ENCODE results near the gene EIF3K.

The EIF3K gene

DNA sequence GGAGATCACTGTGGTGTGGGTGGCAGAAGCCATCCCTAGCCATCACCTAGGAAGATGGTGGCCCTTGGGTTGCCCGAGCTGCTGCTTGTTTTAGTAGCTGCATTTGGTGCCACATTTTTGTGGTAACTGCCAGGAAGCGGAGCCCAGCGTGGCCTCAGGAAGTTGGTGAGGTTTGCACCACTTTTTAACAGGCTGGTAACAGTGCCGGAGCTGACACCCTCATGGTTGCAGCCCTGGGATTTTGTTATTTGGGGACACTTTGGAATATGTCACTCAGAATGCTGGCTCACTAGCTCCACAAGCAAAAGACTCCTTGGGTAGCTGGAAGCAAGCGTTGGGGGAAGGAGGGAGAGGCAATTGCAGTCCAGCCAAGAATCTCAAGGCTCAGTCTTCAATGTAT is 50.6 kb downstream of the EIF3K start:
- DNase-seq, result peak in 2 of 5 experiments; percentile 52 to 88

DNA sequence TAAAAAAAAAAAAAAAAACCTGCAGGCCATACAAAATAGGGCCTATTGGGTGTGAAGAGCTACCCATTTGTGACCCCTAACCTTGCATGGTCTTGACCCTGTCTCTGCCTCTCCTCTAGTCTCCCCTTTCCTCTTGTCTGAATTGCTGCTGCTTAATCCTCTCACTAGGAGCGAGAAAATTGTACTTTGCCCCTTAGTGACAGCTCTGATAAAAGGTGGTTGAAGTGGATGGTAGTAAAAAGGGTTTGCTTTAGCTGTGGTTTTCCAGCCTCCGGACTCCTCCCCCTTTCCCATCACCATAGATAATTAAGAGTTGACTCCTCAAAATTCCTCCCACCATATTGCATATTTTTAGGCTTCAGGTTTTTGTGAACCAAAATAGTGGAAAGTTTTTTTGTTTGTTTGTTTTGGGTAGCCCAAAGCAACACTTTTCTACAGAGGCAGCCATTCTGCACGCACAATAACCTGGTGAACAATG is 52.0 kb downstream of the EIF3K start:
- DNase-seq, result no peak

DNA sequence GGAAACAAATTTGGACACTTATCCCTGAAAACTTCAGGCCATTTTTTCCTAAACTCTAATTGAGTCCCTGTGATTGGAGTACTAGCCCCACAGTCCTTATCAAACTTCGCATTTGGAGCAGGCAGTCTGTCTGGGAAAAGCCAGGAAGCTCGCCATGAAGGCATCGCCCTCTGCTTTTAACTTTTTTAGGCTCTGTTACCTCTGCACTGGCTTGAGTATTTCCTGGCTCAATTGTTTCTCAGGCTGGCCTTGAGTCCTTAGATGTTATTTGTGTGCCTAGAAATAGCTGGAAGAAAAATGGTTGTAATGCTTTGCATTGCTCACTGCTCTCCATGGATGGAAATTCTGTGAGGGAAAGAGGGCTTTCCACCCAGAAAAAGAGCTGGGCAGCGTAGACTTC is 52.7 kb downstream of the EIF3K start:
- no peak for DNase-seq

DNA sequence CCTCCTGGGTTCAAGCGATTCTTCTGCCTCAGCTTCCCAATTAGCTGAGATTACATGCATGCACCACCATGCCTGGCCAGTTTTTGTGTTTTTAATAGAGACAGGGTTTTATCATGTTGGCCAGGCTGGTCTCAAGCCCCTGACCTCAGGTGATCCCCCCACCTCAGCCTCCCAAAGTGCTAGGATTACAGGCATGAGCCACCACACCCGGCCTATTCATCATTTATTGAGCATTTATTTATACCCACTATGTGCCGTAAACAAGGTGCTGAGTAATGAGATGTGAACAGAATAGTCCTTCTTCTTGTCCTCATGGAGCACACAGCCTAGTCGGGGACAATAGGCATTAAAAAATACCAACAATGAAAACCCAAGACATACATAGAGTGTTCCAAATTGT is 54.0 kb downstream of the EIF3K start:
- no peak for DNase-seq

DNA sequence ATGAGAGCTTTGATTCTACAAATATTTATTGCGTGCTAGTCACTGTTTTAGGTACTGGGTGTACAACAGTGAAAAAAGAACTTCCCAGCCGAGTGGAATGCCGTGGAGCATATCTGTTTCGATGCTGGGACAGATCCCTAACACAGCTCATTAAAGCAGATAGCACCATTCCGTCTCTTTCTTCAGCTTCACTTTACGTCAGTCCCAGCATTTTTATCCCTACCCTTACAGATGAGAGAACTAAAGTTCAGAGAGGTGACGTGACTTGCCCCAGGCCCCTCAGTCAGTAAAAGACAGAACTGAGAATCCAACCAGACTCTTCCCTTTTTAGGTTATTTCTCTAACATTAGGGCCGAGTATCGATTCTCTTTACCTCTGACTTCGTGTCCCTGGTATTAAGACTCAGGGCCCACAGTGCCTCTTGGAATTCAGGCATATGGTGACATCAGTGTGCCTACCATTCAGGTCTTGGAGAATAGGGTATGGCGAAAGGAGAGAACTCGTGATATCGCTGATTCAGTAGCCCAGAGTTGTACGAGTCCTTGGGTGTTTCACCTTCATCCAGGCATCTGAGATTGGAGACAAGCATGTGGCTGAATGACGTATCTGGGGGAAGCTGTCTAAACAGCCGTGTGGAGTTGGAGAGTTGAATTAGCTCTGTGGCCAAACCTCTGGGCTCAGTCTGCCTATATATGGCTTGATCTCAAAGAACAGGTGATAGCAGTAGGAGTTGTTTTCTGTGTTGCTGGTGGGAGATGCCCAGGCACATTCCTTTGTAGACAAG is 55.6 kb downstream of the EIF3K start:
- DNase-seq, result no peak

DNA sequence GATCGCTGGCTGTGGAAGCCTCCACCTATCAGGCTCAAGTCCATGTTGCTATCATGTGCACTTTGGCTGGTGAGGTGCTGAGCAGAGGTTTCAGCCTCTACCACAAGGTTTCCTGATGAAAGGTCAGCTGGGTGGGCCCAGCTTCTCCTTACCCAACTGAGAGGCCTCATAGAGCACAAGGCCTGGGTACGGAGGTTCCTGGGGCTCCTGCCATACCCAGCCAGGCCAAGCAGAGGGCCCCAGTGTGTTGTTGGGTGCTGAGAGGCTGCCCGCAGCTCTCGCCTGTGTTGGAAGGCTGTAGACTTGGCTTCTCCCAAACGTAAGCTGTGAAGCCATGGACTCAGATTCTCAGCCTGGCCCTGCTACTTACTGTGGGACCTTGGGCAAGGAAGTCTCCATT is 56.6 kb downstream of the EIF3K start:
- DNase-seq, result peak in 2 of 5 experiments; percentile 42 to 53

DNA sequence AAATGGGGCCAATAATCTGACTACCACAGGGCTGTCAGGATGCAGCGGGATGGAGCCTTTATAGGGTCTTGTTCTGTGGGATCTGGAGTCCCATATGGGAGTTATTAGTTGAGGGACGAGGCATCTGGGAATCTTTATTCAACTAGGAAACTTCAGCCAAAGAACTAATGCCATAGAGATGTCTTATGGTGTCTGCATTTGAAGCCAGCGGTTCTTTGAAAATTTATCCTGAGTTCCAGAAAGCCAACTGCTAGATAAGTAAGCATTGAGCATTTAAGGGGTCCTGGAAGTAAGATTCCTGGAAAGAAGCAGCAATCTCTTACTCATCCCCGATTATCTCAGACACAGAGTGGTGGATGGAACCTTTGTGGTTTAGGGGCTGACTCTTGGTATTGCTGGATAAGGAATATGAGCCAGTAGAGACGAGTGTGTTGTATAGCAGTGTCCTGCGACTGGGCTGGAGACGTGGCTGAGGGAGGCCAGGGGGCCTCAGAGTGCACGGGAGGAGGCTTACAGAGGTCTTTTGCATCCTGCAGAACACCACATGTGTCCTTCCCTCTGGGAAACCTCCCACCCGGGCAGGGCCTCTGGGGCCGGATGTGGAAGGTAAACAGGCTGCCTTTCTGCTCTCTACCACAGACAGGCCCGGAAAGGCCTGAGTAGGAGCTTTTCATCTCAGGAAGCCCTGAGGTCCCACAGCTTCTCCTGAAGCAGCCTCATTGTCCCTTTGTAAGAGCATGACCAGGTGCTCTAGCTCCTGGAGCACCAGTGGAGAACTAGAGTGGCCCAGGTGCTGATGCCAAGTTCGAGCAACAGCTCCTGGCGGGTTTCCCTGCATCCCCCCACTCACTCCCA is 57.3 kb downstream of the EIF3K start:
- no peak for DNase-seq

DNA sequence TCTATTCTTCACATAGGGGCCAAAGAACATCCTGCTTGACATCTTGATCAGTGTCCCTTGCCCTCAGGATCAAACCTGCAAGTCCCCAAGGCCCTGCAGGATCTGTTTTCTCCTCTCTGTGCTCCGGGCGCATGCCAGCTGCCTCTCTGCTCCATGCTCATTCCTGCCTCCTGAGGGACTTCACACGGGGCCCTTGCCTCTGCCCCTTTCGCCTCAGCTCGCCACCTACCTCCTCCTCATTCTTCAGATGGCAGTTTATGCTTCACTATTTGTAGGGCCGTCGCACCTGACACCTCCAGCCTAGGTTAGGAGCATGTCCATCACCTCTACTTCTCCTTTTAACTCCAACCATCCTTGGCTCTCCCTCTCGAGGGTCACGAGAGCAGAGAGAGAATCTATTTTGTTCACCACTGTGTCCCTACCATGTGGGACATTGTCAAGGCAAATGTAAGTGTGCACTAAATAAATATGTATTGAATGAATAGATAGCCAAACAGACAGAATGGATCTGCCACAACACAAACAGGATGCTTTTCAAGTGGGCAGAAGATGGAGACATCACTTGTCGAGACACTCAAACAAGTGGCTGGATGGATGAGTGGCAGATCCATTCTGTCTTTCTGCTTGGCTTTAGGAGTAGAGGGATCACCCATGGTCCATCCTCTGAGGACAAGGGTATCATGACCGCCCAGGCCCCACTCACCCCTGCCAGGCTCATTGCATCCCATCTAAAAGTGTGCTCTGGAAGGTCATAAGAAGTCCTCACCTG is 58.1 kb downstream of the EIF3K start:
- no peak for DNase-seq

DNA sequence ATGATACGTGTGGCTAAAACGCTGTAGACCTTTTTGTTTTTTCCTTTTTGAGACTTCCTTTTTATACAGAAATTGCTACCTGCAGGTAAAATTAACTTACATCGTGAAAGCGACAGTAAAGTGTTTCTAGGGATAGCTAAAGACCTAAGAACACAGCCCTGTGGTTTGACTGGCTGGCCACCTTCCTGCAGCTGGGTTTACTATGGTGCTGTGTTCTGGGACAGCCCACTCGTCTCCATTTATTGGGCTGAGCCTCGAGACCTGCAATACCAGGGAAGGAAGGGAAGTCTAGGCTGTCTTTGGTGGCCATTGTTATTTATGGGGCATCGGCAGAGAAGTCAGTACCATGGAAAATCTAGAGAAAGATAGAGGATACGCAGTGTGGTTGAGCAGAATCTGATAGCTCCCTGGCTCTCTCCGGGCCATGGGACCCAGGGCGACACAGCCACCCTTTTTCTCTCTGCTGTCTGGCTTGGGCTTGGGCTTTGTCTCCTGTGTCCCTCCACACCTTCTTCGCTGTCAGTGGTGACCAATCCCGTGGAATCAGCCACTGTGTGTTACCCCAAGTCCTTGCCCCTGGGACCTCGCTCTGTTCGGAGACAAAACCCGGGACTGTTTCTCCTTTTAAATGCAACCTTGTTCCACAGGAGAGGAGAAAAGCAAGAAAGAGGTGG is 59.4 kb downstream of the EIF3K start:
- no peak for DNase-seq

DNA sequence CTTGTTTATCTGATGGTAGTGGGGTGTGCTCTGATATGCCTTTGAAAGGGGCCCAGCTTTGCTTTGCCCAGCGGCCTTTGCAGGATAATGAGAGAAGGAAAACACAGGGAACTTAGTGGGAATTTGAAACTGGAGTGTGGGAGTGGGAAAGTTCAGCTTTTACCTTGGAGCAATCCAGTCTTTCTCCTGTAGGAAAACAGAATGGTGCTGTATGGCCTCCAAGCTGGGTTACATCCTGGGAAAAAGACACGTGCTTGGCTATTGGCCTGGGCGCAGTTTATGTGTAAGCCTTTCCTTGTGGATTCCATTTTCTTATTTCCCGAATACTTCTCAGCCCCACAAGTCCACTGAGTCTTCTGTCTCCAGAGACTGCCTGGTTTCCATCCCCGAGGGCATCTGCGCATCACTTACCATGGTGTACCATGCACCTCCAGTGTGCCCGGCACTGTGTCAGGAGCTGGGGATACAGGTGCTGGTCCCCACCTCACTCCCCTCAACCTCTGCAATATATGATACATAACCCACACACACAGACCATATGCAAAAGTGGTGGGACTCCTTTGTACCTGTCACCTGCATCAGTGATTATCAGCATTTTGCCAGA is 60.0 kb downstream of the EIF3K start:
- no peak for DNase-seq

DNA sequence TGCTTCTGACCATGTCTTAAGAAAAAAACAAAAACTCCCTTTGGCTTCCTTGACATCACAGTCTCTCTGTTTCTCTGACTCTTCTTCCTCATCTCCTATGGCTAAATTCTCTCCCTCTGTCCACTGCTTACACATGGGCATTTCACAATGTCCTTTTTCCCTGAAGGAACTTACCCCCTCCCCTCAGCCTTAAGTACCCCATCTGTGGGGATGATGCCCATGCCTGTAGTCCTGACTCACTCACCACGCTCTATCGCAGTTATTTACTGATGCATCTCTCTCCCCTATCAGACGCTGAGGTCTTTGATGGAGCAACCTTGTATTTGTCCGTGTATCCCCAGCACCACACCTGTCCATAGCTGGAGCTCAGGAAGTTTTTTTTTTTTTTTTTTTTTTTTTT is 60.9 kb downstream of the EIF3K start:
- no peak for DNase-seq

DNA sequence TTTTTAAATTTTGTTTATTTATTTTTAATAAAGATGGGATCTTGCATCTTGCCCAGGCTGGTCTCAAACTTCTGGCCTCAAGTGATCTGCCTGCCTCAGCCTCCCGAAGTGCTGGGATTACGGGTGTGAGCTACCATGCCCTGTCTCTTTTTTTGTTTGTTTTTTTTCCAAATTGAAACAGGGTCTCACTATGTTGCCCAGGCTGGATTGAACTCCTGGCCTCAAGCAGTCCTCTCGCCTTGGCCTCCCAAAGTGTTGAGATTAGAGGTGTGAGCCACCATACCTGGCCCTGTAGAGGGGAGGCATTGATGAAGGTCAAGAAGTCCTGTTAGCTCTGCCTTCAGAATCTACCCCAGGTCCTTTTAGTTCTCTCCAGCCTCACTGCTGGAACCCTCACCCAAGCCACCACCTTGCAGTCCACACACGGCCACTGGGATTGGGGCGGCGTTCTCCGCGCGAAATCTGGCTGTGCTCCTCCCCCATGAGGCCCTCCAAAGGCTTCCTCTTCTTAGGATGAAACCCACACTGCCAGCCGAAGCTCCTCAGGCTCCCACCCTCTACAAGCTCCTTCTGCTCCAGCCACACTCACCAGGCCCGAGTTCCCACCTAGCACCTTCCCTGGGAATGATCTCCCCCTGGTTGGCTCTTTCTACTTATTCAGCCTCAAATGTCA is 63.3 kb downstream of the EIF3K start:
- DNase-seq, result no peak

DNA sequence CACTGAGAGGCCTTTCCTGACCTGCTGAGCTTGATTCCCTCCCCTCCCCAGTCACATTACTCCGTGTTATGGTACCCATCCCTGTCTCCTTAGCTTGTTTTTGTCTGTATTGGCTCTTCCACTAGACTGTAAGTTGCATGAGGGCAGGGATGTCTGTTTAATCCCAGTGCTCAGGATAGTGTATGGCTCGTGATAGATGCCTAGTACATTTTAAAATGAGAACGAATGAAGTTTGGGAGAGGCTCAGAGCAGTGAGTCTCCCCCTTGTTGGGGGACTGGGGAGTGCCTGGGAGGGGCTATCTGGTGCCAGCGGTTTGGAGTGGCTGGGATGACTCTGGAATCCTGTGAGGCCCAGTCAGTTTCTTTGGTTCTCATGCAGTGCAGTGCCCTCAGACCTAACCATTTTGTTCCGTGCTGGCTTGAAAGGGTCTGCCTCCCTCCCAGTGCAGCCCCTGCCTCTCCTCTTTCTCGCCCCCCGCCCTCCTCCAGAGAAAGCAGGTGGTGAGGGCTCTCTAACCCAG is 63.9 kb downstream of the EIF3K start:
- no peak for DNase-seq

DNA sequence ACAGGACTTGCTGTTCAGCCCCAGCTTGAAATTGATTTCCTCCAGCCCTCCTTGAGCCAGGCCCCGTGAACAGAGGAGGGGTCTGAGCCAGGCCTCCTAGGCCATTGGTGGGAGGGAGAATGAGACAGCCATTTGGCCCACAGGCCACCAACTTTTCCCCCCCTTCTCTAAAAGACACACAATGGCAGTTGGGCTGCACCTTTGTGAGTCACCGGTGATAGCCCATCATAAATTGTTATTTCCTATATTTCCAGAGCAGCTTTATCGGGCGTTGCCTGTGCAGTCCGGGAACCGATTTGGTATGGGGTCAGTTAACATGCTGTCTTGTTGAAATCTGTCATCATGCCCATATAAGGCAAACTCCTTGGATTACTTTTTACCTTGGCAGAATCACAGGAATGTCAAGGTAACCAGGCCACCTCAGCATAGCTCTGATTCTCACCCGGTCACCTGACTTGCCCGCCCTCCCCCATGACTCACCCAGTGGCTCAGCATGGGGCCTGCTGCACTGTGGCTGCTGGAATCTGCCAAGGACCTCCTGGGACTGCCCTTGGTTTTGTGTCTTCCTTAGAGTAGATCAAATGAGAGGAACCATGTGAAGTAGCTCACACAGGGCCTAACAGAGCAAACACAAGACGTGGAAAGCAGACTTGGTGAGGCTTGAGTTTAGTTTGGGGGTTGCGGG is 64.5 kb downstream of the EIF3K start:
- DNase-seq, result peak in 4 of 5 experiments; percentile 38 to 71 (median 58)

DNA sequence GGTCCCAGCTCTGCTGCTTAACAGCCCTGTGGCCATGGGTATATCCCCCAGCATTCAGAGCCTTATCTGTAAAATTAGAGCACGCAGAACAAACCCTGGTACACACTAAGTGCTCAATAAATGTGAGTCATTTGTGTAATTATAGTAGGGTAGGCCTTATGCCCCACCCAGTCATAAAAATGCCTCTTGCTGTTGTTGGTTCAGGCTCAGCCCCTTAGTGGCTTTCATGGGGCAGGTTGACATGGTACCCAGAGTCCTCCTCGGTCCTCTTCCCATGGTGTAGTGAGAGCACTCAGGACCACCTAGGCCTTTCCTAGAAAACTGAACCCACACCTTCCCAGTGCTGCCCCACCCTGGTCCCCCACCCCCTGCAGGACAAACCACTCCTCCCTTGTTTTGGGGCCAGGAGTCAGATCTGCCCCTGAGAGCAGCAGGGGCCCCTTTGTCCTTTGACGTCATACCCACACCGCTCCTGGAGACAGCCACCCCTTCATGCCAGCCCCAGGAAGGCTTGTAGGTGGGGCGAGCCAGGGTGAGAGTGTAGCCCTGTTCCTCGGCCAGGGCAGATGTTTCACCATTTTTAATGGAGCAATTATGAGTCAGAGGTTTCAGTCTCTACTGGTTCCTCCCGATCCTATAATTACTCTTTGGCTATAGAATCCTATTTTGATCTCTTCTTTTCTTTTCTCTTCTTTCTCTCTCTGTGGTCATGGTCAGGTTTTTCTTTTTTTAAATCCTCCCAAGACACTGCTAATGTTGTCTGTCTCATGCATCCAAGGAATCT is 65.3 kb downstream of the EIF3K start:
- peak in 3 of 5 experiments; percentile 46 to 88 (median 65) for DNase-seq

DNA sequence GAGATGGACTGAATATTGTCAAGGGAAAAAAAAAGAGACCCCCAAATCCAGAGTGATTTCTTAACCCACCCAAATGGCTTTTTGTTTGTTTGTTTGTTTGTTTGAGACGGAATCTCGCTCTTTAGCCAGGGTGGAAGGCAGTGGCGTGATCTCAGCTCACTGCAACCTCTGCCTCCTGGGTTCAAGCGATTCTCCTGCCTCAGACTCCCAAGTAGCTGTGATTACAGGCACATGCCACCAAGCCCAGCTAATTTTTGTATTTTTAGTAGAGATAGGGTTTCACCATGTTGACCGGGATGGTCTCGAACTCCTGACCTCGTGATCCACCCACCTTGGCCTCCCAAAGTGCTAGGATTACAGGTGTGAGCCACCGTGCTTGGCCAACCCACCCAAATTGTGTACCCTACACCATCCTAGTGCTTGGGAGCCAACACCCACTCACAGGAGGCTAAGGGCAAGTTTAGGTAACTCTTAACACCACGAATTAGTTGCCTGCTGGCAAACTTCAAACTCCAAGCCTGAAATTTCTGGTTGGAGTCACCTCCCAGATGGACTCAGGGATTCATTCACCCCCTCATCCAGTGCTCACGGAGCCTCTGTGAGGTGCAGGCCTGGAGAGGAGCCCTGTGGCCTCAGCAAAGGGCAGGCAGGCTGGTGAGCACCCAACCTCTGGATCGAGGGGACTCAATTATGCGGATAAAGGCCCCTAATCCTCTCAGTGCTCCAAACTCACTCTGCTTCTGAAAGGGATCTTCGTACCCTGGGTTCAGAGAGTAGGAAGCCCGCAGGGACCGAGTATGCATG is 66.1 kb downstream of the EIF3K start:
- no peak for DNase-seq

DNA sequence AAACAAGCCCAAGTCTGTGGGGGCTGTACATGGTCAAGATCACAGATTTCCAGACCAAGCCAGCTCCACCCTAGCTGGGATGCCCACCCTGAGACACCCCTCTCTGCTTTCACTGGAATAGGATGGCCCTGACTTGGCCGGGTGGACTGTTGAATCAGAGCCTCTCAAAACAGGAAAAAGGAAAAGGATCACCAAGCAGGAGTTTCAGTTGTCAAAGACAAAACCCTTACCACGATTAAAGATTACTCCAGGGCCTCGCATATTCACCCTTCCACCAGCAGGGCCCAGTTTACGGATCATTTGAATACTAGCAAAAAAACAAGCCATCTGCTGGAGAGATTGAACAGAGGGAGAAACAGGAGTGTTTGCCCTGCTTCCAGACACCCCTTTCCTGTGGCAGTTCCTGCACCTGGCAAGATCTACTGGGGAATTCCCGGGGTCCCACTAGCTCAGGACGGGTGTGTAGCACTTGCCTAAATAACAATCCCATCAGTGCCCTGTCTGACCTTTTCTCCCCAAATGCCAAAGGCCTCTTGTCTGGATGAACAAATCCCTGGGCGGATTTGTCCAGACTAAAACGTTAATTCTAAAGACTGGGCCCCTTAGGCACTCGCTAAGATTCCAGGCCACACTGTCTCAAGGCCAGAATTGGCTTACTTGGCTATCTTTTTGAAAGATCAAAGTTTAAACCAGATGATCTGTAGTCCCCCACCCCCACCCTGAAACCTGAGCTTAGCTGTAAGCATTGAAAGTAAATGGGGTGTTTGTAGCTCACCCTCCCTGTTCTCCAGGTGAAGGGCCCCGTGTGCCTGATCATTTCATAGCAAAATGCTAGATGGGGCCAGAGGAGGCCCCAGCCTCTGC is 66.9 kb downstream of the EIF3K start:
- DNase-seq, result peak in 1 of 5 experiments; percentile 77

DNA sequence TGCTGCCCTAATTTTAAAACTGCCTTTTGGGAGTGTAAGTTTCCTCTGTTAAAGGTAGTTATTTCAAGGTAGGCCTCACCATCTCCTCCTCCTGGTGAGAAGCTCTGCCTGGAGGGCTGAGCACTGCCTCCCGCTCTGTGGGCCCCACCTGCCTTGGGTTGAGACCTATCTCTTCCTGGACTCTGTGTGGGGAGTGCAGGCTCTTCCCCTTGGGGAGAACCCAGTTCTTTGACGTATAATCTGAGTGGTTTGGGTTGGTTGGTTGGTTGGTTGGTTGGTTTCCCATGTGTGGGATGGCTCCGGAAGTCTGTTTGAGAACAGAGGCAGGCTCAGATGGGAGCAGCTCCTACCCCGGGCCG is 67.5 kb downstream of the EIF3K start:
- peak in 4 of 5 experiments; percentile 30 to 80 (median 66) for DNase-seq

All from T-helper 2 cell (primary cell).